Right atrium auricular region (tissue), 2 donors: ENCODE data around the gene LTA4H. TPM values are rescaled to one million over a fixed set of nuclear protein-coding genes. Genes with fewer than 3 reads are reported as not detected.

Source experiments
- DNase-seq: peaks from one replicate; pipeline ENCODE4 v3.0.0-alpha.2; 2019; ENCODE audit warnings: low spot score
- H3K27ac ChIP-seq, 2 donors: fragments of 200-600 bp; sonication (generic); 1 replicate in 1 of 2; 2 replicates in 1 of 2; pipeline ENCODE4 v1.5.1; 2016 to 2019
- H3K27me3 ChIP-seq, 2 donors: fragments of 200-600 bp; sonication (generic); one replicate each; pipeline versions ENCODE4 v1.5.1 to v1.6.0; 2017 to 2019
- H3K36me3 ChIP-seq: fragments of 200-600 bp; sonication (generic); one replicate; pipeline ENCODE4 v1.5.1; 2016
- H3K4me1 ChIP-seq, 2 donors: fragments of 200-600 bp; sonication (generic); one replicate each; pipeline versions ENCODE4 v1.5.1 to v1.6.0; 2017 to 2019
- H3K4me3 ChIP-seq, 2 donors: fragments of 200-600 bp; sonication (generic); 1 replicate in 1 of 2; 2 replicates in 1 of 2; pipeline ENCODE4 v1.5.1; 2017 to 2019; ENCODE audit warnings: mild to moderate bottlenecking in 1 of 2, moderate library complexity in 1 of 2
- H3K9me3 ChIP-seq, 2 donors: fragments of 200-600 bp; sonication (generic); one replicate each; pipeline ENCODE4 v1.5.1; 2019
- CTCF ChIP-seq, 2 donors: fragments of 200-600 bp; sonication (generic); IDR thresholded peaks; one replicate each; pipeline ENCODE4 v1.5.1; 2019; ENCODE audit warnings: antibody characterized with exemption in 2 of 2
- total RNA-seq, 2 donors: library from RNA; depleted of rRNA; stranded (reverse); fragments of >200 nt; gene quantifications; one replicate each; pipeline ENCODE4 v1.1.0, GENCODE V29; 2016

Gene LTA4H
- total RNA-seq, 2 donors from 2014 or later: 42.3 to 45.5 TPM

GRCh38 chr12:95982602-95983001 is 52.8 kb downstream of the LTA4H start:
- no peak for TF ChIP-seq CTCF (IDR thresholded peaks at IDR 0.05)
- Histone ChIP-seq H3K9me3 (no peaks in the 10 kb centered on the region), H3K27ac (no peak overlapping the region), H3K4me3 (no peak overlapping the region), H3K4me1 (no peaks in the 10 kb centered on the region), H3K27me3 (no peaks in the 10 kb centered on the region), H3K36me3 (no peaks in the 10 kb centered on the region)
- DNase-seq: no peak

GRCh38 chr12:95980437-95980836 is 55.0 kb downstream of the LTA4H start:
- Histone ChIP-seq H3K27me3 (no peaks in the 10 kb centered on the region), H3K27ac (no peak overlapping the region), H3K9me3 (no peaks in the 10 kb centered on the region), H3K36me3 (no peaks in the 10 kb centered on the region), H3K4me1 (no peaks in the 10 kb centered on the region), H3K4me3 (no peak overlapping the region)
- peak; percentile 18 for DNase-seq
- no peak for TF ChIP-seq CTCF (IDR thresholded peaks at IDR 0.05)

- H3K27ac ChIP-seq: no peak overlapping the region
- no peak for DNase-seq
- no peak overlapping the region for H3K4me3 ChIP-seq
- no peaks in the 10 kb centered on the region for H3K36me3 ChIP-seq
- no peaks in the 10 kb centered on the region for H3K9me3 ChIP-seq
- no peaks in the 10 kb centered on the region for H3K4me1 ChIP-seq
- no peaks in the 10 kb centered on the region for H3K27me3 ChIP-seq
- TF ChIP-seq CTCF (IDR thresholded peaks at IDR 0.05): no peak
Observed at GRCh38 chr12:95978774-95979173, 56.6 kb downstream of the LTA4H start.

GRCh38 chr12:95978351-95978750 is 57.0 kb downstream of the LTA4H start:
- H3K9me3 ChIP-seq: no peaks in the 10 kb centered on the region
- DNase-seq: peak; percentile 13
- H3K27ac ChIP-seq: no peak overlapping the region
- H3K27me3 ChIP-seq: no peaks in the 10 kb centered on the region
- no peak for TF ChIP-seq CTCF (IDR thresholded peaks at IDR 0.05)
- no peak overlapping the region for H3K4me3 ChIP-seq
- no peaks in the 10 kb centered on the region for H3K36me3 ChIP-seq
- no peaks in the 10 kb centered on the region for H3K4me1 ChIP-seq

- Histone ChIP-seq H3K27ac (no peak overlapping the region), H3K27me3 (no peaks in the 10 kb centered on the region), H3K4me3 (no peak overlapping the region), H3K4me1 (no peaks in the 10 kb centered on the region), H3K9me3 (no peaks in the 10 kb centered on the region), H3K36me3 (no peaks in the 10 kb centered on the region)
- DNase-seq: peak; percentile 28
- no peak for TF ChIP-seq CTCF (IDR thresholded peaks at IDR 0.05)
Observed at GRCh38 chr12:95977764-95978305, 57.6 kb downstream of the LTA4H start.

GRCh38 chr12:95976416-95976832 is 59.0 kb downstream of the LTA4H start:
- no peaks in the 10 kb centered on the region for H3K4me1 ChIP-seq
- no peak overlapping the region for H3K27ac ChIP-seq
- no peak overlapping the region for H3K4me3 ChIP-seq
- no peak for TF ChIP-seq CTCF (IDR thresholded peaks at IDR 0.05)
- peak; percentile 36 for DNase-seq
- no peaks in the 10 kb centered on the region for H3K9me3 ChIP-seq
- no peaks in the 10 kb centered on the region for H3K36me3 ChIP-seq
- H3K27me3 ChIP-seq: no peaks in the 10 kb centered on the region
